Panc1 (cell line): ENCODE data around the gene CLCF1. TPM values are rescaled to one million over a fixed set of nuclear protein-coding genes. Genes with fewer than 3 reads are reported as not detected.

Source experiments
- ATAC-seq: fragments of 200-7000 bp; cut with Tn5 transposase; 2 replicates; pipeline ENCODE4 v1.9.1; 2020; ENCODE audit warnings: mild to moderate bottlenecking, moderate library complexity
- BruUV-seq: library from RNA; stranded (reverse); fragments of 400-500 nt; replicated peaks from 2 replicates; lab custom pipeline; 2021; lab: Mats Ljungman, UMichigan
- CTCF ChIA-PET: fragments of 300-600 bp; sonication (Branson Sonifier 250); formaldehyde crosslinking; loops from one replicate; lab custom pipeline; 2022; ENCODE audit warnings: antibody characterized with exemption; lab: Charles Lee
- POLR2A ChIA-PET: fragments of 300-600 bp; sonication (Branson Sonifier 250); formaldehyde crosslinking; loops from one replicate; lab custom pipeline; 2022; ENCODE audit warnings: antibody characterized with exemption; lab: Charles Lee
- DNase-seq: peaks from one replicate; pipeline ENCODE4 v3.0.0-alpha.2; 2010; ENCODE audit warnings: low read depth, low spot score
- H3K27ac ChIP-seq: 2 replicates; pipeline ENCODE4 v1.5.1; 2011; ENCODE audit warnings: mild to moderate bottlenecking, low read length, inconsistent platforms
- H3K27me3 ChIP-seq: fragments of 200-500 bp; sonication (Bioruptor generic); 2 replicates; pipeline ENCODE4 v1.6.0; 2014; ENCODE audit warnings: low read length, inconsistent platforms; ENCODE audit not compliant: control insufficient read depth, insufficient read depth
- H3K36me3 ChIP-seq: fragments of 200-500 bp; sonication (Bioruptor generic); 2 replicates; pipeline ENCODE4 v1.5.1; 2014; ENCODE audit warnings: inconsistent platforms, mild to moderate bottlenecking, low read length, moderate library complexity; ENCODE audit not compliant: control insufficient read depth, insufficient read depth
- H3K4me1 ChIP-seq: 2 replicates; pipeline ENCODE4 v1.5.1; 2011; ENCODE audit warnings: inconsistent platforms, mild to moderate bottlenecking, low read length, moderate library complexity; ENCODE audit not compliant: control insufficient read depth, insufficient read depth
- H3K4me3 ChIP-seq, 2 experiments: 2 replicates each; pipeline ENCODE4 v1.5.1; 2011 to 2012; ENCODE audit warnings: low read depth in 2 of 2, low read length in 2 of 2, mild to moderate bottlenecking in 2 of 2, inconsistent platforms in 1 of 2, moderate library complexity in 1 of 2
- H3K9me3 ChIP-seq: fragments of 200-500 bp; sonication (Bioruptor generic); 2 replicates; pipeline ENCODE4 v1.5.1; 2014; ENCODE audit warnings: low read depth, mild to moderate bottlenecking, inconsistent platforms, low read length, moderate library complexity; ENCODE audit not compliant: control insufficient read depth, insufficient read depth
- POLR2AphosphoS5 ChIP-seq: IDR thresholded peaks from 2 replicates; pipeline ENCODE4 v1.6.1; 2012; ENCODE audit warnings: mild to moderate bottlenecking, low read depth, low read length, moderate library complexity
- REST ChIP-seq, 2 experiments: IDR thresholded peaks; 2 replicates each; pipeline ENCODE4 v1.6.1; 2011 to 2012; ENCODE audit warnings: low read depth in 2 of 2, control low read depth in 1 of 2, low read length in 1 of 2, mild to moderate bottlenecking in 1 of 2, moderate library complexity in 1 of 2; ENCODE audit not compliant: insufficient read depth in 1 of 2
- SIN3A ChIP-seq: IDR thresholded peaks from 2 replicates; pipeline ENCODE4 v1.6.1; 2012; ENCODE audit warnings: low read depth, mild to moderate bottlenecking, low read length, moderate library complexity, borderline replicate concordance; ENCODE audit not compliant: insufficient read depth
- TCF7L2 ChIP-seq: IDR thresholded peaks from 2 replicates; pipeline ENCODE4 v1.6.1; 2011; ENCODE audit warnings: mild to moderate bottlenecking, low read depth, low read length, inconsistent platforms
- in situ Hi-C: cut with HindIII; loops from 2 replicates; pipeline ENCODE4 v1.10.0; 2016; ENCODE audit warnings: low sequenced_read_pairs, low pct_unique_long_range_greater_than_20kb
- intact Hi-C: fragments of 100-400 bp; cut with micrococcal nuclease; formaldehyde crosslinking; loops from one replicate; pipeline ENCODE4 v1.10.0; 2022; ENCODE audit not compliant: unreplicated experiment
- total RNA-seq: library from RNA; stranded (reverse); gene quantifications from one replicate; pipeline ENCODE4 v1.2.1, GENCODE V29; 2021; ENCODE audit not compliant: unreplicated experiment
- TF ChIP-seq, protein P1 (sequence below): fragments of 450-650 bp; IDR thresholded peaks from 2 replicates; pipeline ENCODE4 v1.5.1; 2017; ENCODE audit warnings: mild to moderate bottlenecking

CLCF1 gene
- total RNA-seq, 1 experiment from 2014 or later = 9.3 TPM

GRCh38 chr11:67370351-67371076 is 2.9 kb downstream of the CLCF1 start:
- Histone ChIP-seq H3K4me1 (peaks cover 54% of the 10 kb centered on the region), H3K27me3 (no peaks in the 10 kb centered on the region), H3K4me3 (peak overlapping the region in 1 of 2 experiments; percentile 1; a peak in 1 of 4 replicates), H3K9me3 (no peaks in the 10 kb centered on the region), H3K27ac (peak overlapping the region; percentile 88), H3K36me3 (no peaks in the 10 kb centered on the region; the same call in 1 of the 2 replicates)
- no peak for DNase-seq
- POLR2A ChIA-PET = interaction anchor here (0.6 kb wide), 2 partner anchors 9 to 438 kb away, joined by 4 to 12 read pairs; no protein-coding TSS in a partner anchor
- CTCF ChIA-PET = interaction anchor here (0.6 to 6.9 kb wide), 9 partner anchors 10 to 109 kb away, joined by 3 to 58 read pairs (median 5); partner anchors contain the start of gene POLD4
- TF ChIP-seq TCF7L2 (no peak), SIN3A (no peak), POLR2AphosphoS5 (no peak), REST (IDR thresholded peaks at IDR 0.05; ENCODE audit: insufficient read depth in 1 of 2, low read depth in 2 of 2, low read length in 1 of 2) (no peak)
- TF ChIP-seq, protein P1, sequence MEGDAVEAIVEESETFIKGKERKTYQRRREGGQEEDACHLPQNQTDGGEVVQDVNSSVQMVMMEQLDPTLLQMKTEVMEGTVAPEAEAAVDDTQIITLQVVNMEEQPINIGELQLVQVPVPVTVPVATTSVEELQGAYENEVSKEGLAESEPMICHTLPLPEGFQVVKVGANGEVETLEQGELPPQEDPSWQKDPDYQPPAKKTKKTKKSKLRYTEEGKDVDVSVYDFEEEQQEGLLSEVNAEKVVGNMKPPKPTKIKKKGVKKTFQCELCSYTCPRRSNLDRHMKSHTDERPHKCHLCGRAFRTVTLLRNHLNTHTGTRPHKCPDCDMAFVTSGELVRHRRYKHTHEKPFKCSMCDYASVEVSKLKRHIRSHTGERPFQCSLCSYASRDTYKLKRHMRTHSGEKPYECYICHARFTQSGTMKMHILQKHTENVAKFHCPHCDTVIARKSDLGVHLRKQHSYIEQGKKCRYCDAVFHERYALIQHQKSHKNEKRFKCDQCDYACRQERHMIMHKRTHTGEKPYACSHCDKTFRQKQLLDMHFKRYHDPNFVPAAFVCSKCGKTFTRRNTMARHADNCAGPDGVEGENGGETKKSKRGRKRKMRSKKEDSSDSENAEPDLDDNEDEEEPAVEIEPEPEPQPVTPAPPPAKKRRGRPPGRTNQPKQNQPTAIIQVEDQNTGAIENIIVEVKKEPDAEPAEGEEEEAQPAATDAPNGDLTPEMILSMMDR = no peak
- no TSS peak for BruUV-seq
- in situ Hi-C loops = no loop called here
- intact Hi-C loops = no loop called here
- no peak for ATAC-seq

- no peak overlapping the region for H3K4me3 ChIP-seq
- TF ChIP-seq REST (IDR thresholded peaks at IDR 0.05; ENCODE audit: insufficient read depth in 1 of 2, low read depth in 2 of 2, low read length in 1 of 2) (no peak), POLR2AphosphoS5 (no peak), SIN3A (no peak), TCF7L2 (no peak)
- TF ChIP-seq, protein P1 = no peak
- in situ Hi-C loops = no loop called here
- BruUV-seq = no TSS peak
- H3K27me3 ChIP-seq = no peaks in the 10 kb centered on the region
- ChIA-PET CTCF (interaction anchor here (0.9 to 6.9 kb wide), 5 partner anchors 11 to 67 kb away, joined by 3 to 58 read pairs (median 6); no protein-coding TSS in a partner anchor), POLR2A (interaction anchor here (0.7 kb wide), 1 partner anchor 31 kb away, joined by 9 read pairs; no protein-coding TSS in a partner anchor)
- peaks cover 48% of the 10 kb centered on the region for H3K4me1 ChIP-seq
- intact Hi-C loops = no loop called here
- H3K36me3 ChIP-seq = no peaks in the 10 kb centered on the region; the same call in 1 of the 2 replicates
- DNase-seq = no peak
- H3K9me3 ChIP-seq = no peaks in the 10 kb centered on the region
- H3K27ac ChIP-seq = peak overlapping the region; percentile 18
- no peak for ATAC-seq
Observed at GRCh38 chr11:67369801-67370284, 3.6 kb downstream of the CLCF1 start.
